ENCODE data around the gene ST3GAL3.

The ST3GAL3 gene

GRCh38 chr1:43887748-43888147, 180.4 kb downstream of the ST3GAL3 start:
- DNase-seq (ENCODE audit: low spot score) = no peak
- TF ChIP-seq, protein P1, sequence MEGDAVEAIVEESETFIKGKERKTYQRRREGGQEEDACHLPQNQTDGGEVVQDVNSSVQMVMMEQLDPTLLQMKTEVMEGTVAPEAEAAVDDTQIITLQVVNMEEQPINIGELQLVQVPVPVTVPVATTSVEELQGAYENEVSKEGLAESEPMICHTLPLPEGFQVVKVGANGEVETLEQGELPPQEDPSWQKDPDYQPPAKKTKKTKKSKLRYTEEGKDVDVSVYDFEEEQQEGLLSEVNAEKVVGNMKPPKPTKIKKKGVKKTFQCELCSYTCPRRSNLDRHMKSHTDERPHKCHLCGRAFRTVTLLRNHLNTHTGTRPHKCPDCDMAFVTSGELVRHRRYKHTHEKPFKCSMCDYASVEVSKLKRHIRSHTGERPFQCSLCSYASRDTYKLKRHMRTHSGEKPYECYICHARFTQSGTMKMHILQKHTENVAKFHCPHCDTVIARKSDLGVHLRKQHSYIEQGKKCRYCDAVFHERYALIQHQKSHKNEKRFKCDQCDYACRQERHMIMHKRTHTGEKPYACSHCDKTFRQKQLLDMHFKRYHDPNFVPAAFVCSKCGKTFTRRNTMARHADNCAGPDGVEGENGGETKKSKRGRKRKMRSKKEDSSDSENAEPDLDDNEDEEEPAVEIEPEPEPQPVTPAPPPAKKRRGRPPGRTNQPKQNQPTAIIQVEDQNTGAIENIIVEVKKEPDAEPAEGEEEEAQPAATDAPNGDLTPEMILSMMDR (IDR thresholded peaks at IDR 0.05; ENCODE audit: extremely low read depth, insufficient read depth, missing control alignments) = no peak
- in situ Hi-C loops (cut with MboI; ENCODE audit: low pct_unique_long_range_greater_than_20kb, low sequenced_read_pairs, unreplicated experiment) = no loop called here

DNA sequence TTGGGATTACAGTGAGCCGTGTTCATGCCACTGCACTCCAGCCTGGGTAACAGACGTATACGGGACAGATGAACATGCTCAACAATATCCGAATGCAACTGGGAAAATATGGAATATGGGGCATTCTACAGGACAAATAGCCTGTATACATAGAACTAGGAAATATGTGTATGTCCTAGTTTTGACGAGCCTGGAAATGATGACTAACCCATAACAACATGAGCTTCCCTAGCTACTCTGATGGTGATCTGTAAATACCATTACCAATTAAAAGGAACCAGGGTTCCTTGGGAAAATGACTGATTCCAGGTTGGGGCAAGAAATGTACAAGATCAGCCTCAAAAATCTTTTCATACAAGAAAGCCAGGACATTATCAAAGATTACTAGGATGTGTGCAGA, 183.5 kb downstream of the ST3GAL3 start:
- TF ChIP-seq, protein P1 (IDR thresholded peaks at IDR 0.05; ENCODE audit: extremely low read depth, insufficient read depth, missing control alignments) = no peak
- no peak for DNase-seq (ENCODE audit: low spot score)
- in situ Hi-C loops (cut with MboI; ENCODE audit: low pct_unique_long_range_greater_than_20kb, low sequenced_read_pairs, unreplicated experiment) = no loop called here

DNA sequence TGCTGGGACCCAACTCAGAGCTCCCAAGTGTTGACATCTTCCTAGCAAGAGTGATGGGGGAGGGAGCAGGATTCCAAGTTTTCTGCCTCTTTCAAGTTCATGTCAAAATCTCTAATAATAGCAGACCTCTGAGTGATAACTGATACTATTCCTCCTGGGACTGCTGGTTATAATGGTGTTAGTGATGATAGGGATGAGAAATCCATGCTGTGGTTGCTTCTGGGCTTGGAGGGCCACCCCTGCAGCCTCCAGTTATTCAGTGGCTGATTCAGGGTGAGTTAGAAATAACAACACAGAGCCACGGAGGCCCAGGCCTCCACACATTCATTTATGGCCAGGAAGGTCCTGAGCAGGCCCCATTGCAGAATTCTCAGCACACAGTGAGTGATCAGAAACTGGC, 185.7 kb downstream of the ST3GAL3 start:
- TF ChIP-seq, protein P1 (IDR thresholded peaks at IDR 0.05; ENCODE audit: extremely low read depth, insufficient read depth, missing control alignments) = no peak
- DNase-seq (ENCODE audit: low spot score) = no peak
- in situ Hi-C loops (cut with MboI; ENCODE audit: low pct_unique_long_range_greater_than_20kb, low sequenced_read_pairs, unreplicated experiment) = no loop called here

GRCh38 chr1:43898981-43899380, 191.6 kb downstream of the ST3GAL3 start:
- TF ChIP-seq, protein P1 (IDR thresholded peaks at IDR 0.05; ENCODE audit: extremely low read depth, insufficient read depth, missing control alignments) = no peak
- DNase-seq (ENCODE audit: low spot score) = no peak
- in situ Hi-C loops (cut with MboI; ENCODE audit: low pct_unique_long_range_greater_than_20kb, low sequenced_read_pairs, unreplicated experiment) = no loop called here

GRCh38 chr1:43900386-43900785, 193.1 kb downstream of the ST3GAL3 start:
- in situ Hi-C loops (cut with MboI; ENCODE audit: low pct_unique_long_range_greater_than_20kb, low sequenced_read_pairs, unreplicated experiment) = no loop called here
- TF ChIP-seq, protein P1 (IDR thresholded peaks at IDR 0.05; ENCODE audit: extremely low read depth, insufficient read depth, missing control alignments) = no peak
- DNase-seq (ENCODE audit: low spot score) = no peak

GRCh38 chr1:43901196-43901961, 194.0 kb downstream of the ST3GAL3 start:
- TF ChIP-seq, protein P1 (IDR thresholded peaks at IDR 0.05; ENCODE audit: extremely low read depth, insufficient read depth, missing control alignments) = no peak
- DNase-seq (ENCODE audit: low spot score) = no peak
- in situ Hi-C loops (cut with MboI; ENCODE audit: low pct_unique_long_range_greater_than_20kb, low sequenced_read_pairs, unreplicated experiment) = no loop called here
